Measurements from ENCODE around the gene NOB1.
"Not testable (repeated sequence)": the region's sequence is repeated elsewhere in the genome, so short reads cannot be mapped to it uniquely, and the experiment has no call there.

The NOB1 gene

DNA sequence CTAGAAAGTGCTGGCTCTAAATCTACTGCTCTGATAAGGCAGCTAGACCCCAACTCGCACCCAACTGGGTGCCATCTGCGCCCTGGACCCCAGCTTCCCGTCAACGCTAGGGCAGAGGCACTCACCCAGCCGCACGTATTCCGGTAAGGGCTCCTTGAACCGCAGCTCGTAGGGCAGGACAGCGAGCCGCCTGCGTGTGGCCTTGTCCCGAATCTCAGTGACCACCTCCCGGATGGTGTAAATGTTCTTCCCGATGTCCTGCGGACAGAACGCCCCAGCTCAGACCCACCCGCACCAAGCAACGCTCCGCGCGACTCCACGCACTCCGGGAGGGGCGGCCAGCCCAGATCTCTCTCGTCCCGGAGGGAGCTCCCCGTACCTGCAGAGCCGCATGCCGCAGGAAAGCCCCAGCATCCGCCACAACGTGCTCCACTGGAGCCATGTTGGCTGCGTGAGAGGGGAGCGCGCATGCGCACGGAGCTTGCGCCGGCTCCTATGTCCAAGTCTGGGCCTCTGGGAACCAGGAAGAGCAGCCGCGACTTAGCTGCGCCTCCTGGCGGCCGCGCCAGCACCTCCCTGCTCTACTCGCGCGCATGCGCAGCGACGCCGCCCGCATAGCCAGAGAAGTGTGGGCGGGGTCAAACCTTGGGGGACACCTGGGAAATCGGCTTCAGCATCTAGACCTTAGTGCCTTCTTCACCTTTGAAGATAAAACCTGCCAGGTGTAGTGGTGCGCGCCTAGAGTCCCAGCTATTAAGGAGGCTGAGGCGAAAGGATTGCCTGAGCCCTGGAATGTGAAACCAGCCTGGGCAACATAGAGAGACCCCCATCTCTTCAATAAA is at the start of gene NOB1:
Gene NOB1, minus strand, starts transcription at position 458 of the 842 bp plus-strand sequence. Its CDS starts 16 bp downstream, at position 442.
- peak; percentile 35 to 87 for DNase-seq

DNA sequence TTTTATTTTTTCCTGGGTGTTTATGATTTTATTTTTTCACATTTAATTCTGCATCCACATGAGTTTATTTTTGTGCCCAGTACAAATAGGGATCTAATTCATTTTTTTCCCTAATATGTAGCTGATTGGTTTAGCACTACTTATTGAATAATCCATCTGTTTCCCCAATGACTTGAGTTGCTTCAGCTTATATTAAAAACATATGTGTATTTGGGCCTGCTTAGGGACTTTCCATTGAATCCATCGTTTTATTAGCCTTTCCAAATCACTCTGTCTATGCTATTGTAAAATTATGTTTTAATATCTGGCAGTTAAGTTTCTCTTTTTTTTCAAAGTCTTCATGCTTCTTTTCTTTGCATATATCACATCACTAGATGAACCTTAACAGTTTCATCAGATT is 49.6 kb upstream of the NOB1 start:
- no peak for DNase-seq

DNA sequence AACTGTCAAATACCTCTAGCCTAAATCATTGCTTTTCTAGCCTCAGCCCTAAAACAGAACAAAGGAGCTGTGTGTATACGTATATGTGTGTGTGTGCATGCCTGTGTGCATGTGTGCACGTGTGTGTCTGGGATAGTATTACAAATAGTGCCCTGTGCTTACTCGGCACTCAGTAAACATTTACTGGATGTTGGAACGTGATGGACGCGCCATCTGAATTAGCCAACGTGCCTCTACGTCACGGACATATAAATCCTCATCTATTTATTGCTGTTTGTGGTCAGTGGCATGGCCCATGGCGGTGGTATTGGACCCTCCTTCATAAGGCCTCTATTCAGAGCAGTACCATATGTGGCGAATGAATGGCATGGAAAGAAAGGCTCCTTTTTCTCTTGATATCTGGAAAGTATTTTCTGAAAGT is 44.9 kb upstream of the NOB1 start:
- no peak for DNase-seq

DNA sequence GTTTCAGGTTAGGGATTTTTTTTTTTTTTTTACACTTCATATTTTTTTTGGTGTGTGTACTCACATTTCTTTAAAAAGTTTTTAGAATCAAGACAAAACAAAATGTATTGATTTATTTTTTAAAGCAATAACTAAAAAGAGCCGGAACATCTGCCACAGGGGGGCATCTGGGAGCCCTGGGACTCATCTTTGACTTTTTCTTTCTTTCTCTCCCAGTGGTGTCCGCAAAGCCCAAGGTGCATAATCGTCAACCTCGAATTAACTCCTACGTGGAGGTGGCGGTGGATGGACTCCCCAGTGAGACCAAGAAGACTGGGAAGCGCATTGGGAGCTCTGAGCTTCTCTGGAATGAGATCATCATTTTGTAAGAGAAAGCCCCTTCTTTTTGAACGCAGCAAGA is 43.7 kb upstream of the NOB1 start:
- no peak for DNase-seq

DNA sequence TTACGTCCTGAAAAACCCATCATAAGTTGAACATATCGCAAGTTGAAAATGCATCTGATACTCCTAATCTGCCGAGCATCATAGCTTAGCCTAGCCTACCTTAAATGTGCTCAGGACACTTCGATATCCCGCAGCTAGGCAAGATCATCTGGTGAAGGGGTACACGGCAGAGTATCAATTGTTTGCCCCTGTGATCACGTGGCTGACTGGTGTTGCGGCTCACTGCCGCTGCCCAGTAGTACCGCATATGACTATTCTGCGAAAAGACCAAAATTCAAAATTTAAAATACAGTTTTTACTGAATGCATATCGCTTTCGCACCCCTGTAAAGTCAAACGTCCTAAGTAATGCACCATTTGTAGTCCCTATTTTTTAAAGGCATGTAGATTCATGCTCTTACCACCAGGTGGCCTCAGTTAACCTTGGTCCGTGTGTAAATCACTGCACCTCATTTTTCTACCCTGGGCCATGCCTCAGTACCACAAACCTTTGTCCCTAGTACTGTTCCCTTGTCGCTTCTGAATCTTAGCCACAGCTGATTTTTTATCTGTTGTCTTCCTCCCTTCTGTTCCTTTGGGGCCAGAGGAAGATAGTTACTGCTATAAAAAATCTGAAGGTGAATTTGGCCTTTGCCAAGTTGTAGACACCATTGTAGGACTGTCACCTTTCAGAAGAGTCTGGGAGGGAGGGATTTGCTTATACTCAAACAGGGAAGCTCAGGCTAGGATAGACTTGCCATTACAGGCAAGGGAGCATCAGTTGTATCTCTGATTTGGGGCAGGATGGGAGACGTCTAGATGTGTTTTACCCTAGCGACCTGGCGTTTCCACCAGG is 41.8 kb upstream of the NOB1 start:
- DNase-seq, result peak in 1 of 2 experiments; percentile 39

DNA sequence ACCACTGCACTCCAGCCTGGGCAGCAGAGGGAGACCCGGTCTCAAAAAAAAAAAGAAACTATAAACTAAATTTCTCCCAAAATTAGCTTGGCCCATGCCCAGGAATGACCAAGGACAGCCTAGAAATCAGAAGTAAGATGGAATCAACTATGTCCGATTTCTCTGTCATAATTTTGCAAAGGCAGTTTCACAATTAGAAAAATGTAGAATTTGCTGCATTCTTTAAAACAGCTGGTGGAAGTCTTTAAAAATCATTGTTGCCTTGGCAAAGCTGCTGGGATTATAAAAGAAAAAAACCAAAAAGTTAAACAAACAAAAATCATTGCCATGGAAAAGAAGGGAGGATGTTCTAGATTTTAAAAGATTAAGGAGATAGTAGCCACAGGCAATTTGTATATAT is 39.8 kb upstream of the NOB1 start:
- no peak for DNase-seq

DNA sequence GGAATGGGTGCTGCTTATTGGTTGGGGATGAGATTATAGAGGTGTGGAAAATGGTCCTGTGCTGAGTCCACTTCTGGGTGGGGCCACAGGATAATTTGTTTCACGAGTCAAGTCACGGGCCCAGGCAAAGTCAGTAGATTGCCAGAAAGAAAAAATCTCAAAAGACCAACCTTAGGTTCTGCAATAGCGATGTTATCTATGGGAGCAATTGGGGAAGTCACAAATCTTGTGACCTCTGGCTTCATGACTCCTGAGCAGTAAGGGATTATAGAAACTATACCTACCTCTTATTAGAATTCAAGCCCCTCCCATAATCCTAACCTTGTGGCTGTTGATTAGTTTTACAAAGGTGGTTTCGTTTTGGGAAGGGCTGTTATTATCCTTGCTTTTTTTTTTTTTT is 38.8 kb upstream of the NOB1 start:
- no peak for DNase-seq

DNA sequence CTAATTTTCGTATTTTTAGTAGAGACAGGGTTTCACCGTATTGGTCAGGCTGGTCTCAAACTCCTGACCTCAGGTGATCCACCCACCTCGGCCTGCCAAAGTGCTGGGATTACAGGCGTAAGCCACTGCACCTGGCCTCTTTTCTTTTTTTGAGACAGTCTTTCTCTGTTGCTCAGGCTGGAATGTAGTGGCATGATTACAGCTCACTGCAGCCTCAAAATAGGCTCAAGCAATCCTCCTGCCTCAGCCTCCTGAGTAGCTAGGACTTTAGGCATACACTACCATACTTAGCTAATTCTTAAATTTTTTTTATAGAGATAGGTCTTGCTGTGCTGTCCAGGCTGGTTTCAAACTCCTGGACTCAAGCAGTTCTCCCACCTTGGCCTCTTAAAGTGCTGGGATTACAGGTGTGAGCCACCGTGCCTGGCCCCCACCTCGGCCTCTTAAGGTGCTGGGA is 36.7 kb upstream of the NOB1 start:
- not testable (repeated sequence) for DNase-seq

DNA sequence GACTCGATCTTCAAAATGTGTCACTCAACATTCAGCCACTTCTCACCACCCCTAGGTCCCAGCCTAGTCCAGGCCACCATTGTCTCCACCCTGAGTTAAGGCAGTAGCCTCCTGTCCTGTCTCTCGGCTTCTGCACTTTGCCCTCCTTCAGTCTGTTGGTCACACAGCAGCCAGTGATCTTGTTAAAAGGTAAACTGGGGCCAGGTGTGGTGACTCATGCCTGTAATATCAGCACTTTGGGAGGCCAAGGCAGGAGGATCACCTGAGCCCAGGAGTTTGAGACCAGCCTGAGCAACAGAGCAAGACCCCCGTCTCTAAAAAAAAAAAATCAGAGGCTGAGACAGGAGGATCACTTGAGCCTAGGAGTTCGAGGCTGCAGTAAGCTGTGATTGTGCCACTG is 33.2 kb upstream of the NOB1 start:
- no peak for DNase-seq

DNA sequence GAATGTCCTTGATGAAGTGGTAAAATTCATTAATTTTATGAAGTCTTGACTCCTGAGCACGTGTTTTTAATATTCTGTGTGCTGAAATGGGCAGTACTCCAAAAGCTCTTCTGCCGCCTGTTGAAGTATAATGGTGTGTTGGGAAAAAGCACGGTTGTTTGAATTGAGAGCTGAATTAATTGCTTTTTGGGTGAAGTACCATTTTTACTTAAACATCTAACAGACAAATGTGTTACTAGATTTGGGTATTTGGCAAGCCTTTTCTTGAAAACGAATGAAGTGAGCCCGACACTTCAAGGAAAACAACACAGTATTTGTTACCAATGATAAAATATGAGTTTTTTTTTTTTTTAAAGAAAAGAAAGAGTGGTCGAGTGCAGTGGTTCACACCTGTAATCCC is 29.9 kb upstream of the NOB1 start:
- DNase-seq, result no peak

DNA sequence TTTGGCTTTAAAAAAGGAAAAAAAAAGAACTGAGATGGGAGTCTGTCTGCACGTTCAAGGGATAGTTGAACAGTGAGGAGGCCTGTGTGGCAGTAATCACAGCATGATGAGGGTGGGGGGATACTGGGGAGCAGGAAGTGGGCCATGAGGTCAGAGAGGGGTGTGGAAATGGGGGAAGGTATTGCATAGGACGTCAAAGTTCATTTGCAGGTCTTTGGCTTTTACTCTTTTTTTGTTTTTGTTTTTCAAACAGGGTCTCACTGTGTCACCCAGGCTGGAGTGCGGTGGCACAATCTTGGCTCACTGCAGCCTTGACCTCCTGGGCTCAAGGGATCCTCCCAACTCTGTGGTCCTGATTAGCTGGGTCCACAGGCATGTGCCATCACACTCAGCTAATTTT is 26.4 kb upstream of the NOB1 start:
- DNase-seq, result no peak

DNA sequence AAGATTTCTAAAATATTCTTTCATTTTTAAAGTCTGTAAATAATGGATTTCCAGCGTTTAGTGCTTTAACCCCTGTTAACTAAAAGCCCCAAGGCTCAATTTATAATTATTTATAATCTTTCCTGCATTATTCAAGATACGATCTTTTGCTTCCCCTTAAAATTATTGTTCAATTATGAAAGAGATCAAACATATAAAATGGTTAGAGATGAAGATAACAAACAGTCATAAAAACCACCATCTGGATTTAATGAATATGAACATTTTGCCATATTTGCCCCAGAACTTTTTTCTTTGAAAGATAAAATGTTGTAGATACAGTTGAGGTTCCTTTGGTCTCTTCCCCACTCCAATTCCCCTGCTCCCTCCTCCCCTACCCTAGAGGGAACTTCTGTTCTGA is 25.0 kb upstream of the NOB1 start:
- DNase-seq, result no peak

DNA sequence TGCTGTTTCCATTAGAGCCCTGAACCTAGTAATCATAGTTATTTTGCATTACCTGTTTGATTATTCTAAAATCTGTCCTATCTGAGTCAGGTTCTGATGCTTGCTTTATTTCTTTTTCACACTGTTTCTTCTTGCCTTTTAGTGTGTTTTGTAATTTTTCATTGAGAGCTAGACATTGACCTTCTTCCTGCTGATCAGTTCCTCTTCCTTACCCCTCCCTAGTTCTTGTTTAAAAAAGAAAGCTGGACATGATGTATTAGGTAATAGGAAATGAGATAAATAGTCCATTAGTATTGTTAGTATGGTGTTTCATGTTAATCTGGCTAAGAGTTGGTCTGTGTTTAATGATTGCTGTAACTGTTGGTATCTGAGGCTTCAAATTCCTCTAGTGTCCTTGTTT is 20.8 kb upstream of the NOB1 start:
- no peak for DNase-seq

DNA sequence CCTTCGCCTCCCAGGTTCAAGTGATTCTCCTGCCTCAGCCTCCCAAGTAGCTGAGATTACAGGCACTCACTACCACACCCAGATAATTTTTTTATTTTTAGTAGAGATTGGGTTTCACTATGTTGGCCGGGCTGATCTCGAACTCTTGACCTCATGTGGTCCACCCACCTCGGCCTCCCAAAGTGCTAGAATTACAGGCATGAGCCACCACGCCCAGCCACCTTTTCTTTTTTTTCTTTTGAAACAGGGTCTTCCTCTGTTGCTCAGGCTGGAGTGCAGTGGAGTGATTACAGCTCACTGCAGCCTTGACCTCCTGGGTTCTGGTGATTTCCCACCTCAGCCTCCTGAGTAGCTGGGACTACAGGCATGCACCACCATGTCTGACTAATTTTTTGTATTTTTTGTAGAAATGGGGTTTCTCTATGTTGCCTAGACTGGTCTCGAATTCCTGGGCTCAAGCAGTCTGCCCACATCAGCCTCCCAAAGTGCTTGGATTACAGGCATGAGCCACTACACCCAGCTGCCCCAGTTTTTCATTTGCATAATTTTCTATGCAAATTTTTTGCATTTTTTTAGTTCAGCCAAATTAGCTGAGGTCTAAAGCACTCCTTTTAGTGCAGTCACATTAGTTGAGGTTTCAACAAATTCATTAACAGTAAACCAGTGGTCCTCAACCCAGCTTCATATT is 18.7 kb upstream of the NOB1 start:
- DNase-seq, result no peak

DNA sequence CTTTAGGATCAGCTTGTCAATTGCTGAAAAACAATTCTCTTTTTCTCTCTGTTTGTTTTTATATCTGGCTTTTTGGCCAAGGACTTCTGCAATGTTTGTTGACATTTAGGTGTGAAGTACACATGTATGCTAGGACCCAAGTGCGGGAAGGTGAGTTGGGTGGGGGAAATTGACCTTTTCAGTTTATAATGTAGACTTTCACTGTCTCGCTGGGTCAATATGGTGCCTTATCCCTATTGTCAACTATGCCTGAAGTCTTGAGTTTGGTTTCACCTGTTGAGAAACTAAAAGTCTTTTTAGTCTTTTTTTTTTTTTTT is 16.9 kb upstream of the NOB1 start:
- no peak for DNase-seq

DNA sequence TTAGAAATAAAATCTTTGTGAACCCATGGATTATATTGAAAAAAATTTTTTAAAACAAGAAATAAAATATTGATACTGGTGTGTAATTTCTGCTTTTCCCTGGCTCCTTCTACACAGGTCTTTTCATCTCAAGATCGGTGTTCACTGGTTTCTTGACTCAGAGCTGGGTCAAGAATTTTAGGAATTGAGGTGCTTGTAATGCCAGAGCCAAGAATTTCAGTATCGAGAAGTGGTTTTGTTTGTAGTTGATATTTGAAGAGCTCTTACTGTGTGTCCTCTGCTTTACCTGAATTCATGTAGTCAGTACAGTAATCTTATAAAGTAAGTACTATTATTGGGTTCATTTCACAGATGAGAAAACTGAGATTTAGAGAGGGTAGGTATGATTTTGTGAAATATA is 14.7 kb upstream of the NOB1 start:
- no peak for DNase-seq

DNA sequence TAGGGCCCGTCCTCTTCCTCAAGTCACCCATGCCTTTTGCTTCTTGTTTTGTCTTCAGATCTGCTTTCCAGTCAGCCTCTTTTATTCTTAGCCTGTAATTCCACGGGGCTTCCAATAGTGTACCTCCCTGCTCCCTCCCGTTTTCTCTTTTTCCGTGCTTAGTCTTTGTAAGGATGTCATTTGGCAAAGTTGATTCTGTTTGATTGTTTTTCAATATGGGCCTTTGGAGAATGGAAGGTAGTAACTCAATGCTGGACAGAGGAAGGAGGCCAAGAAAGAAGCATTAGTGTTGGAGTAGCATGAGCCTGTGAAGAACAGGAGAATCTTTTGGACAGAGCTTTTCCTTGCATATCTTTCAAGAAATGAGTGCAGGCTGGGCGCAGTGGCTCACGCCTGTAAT is 13.9 kb upstream of the NOB1 start:
- DNase-seq, result no peak

DNA sequence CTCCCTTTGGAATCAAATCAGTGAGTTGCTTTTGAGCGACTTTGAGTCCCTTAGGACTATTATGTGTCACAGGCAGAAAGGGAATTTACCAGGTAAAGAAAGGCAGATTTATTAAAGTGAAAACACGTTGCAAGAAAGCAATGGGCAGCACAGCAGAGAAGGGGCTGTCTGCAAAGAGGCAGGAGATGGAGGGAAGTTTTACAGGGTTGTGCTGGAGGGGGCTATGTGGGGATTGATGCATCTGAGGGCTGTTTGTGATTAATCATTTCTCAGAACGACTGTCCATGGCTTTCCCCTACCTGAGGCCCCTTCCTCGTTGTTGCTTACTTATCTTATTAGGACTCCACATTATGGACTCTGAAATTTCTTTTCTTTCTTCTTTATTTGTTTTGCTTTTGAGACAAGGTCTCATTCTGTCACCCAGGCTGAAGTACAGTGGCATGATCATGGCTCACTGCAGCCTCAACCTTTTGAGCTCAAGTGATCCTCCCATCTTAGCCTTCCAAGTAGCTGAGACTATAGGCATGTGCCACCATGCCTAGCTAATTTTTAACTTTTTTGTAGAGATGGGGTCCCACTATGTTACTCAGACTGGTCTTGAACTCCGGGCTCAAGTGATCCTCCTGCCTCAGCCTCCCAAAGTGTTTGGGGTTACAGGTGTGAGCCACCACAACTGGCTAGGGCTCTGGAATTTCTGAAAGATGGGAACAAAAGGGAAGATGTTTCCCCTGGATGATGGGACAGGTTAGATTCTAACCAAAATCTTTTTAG is 12.9 kb upstream of the NOB1 start:
- no peak for DNase-seq

DNA sequence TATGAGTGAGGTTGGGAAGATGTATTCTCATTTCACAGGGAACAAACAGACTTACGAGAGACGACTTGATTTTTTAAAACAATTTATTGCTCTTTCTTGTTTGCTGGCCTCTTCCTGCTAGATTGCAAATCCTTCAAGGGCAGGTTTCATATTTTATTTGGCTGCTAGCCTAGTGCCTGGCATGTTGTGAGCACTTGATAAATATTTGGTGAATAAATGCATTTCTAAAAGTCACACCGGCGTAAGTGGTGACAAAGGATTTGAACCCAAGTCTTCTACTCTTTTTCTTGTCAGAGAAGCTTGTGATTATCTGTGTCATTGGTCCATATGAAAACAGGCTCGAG is 8.8 kb upstream of the NOB1 start:
- DNase-seq, result no peak

DNA sequence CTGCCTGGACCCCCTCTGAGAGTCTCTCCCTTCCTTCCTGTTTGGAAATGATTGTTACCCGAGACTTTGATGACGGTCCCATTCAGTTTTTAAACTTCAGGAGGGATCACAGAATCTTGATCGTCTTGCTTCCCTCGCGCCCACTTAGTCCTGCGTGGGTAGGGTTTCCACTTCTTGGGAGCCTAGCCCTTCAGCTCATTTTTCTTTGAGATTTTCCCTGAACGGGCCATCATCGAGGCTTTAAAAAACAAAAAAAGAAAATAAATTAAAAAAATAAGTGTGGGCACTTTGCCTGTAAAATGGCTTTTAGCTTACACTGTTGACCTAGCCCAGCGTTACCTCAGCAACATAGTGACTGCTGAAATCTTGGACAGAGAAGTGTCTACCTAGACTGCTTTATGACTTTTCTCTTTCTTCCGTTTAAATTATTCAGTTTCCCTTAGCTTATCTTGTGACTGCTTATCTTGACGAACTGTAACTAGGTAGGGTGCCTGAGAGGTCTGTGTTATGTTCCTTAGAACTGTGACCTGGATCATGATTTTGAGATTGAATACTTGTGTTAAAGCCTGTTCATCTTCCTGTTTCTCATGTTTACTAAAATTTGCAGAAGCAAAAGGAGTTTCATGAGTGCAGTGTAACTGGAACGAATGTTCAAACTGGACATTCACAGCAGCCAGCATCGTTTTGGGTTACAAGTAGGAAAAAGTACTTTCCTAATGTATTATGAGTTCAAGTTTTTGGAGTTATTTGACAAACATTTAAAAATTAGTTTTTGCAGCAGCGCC is 8.3 kb upstream of the NOB1 start:
- no peak for DNase-seq

DNA sequence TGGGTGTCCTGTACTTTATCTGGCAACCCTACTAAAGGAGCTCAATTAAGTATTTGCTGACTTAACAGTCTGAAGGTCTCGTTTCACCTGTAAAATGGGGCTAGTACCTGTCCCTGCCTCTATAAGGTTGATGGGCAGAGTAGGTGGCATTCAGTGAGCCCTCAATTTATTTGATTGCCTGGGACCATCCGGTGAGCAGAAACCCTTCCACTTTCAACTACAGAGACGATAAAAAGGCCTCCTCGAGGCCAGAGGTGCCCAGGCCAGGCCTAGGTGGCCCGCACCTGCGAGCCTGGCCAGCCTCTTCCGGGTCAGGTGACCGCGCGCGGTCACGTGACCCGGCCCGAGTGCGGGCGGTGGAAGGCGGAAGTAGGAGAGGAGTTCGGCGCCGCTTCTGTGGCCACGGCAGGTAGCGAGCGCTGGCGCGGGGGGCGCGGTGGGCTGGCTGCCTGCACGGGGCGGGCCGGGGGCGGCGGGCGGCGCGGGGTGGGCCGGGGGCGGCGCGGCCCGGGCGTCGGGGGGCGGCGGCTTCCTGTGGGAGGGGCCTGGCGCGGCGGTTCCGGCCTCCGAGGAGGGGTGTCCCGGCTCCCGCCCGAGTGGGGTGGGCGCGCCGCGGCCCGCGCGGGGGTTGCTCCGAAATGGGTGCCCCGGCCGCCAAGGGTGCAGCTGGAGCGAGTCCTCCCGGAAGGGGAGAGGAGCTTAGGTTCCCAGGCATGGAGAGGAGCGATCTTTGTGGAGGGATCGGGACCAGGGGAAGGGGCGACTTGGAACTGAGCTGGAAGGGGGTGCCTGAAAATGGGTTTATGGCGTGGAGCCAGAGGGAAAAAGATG is 7.5 kb upstream of the NOB1 start, which contains the start of gene WWP2:
Gene WWP2, plus strand, starts transcription at position 350 of the 831 bp plus-strand sequence. CDS start 24,679 bp downstream, outside the sequence.
- DNase-seq, result peak in 1 of 2 experiments; percentile 17
